GM18519 (cell line): Measurements from ENCODE around the gene AUTS2.

Experiments
- ATAC-seq: cut with Tn5 transposase; IDR thresholded peaks from one replicate; pipeline ENCODE4 v1.9.1; 2021; ENCODE audit warnings: mild to moderate bottlenecking, moderate library complexity; ENCODE audit not compliant: unreplicated experiment, low FRiP score

Gene AUTS2

DNA sequence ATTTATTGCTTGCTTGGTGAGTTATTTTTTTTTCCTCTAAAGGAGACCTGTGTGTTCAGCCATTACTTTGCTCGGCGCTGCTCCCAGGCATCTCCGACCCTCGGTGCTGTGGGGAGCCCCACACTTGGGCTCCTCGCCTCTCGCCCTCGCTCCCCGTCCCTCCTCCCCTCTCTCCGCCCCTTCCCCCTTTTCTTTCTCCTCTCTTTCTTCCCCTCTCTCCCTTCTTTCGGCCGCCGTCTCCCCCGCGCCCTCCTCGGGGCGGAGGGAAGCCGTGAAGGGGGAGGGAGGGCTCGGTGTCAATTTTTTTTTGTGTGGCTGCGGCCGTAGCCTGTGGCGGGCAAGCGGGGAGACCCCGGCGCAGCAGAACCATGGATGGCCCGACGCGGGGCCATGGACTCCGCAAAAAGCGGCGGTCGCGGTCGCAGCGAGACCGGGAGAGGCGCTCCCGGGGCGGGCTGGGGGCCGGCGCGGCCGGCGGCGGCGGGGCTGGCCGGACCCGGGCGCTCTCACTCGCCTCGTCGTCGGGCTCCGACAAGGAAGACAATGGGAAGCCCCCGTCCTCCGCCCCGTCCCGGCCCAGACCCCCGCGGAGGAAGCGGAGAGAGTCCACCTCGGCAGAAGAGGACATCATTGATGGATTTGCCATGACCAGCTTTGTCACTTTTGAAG lies 1.1 kb downstream of the AUTS2 start:
- ATAC-seq, result no peak

- ATAC-seq, result no peak
Observed at GRCh38 chr7:69599955-69600709, 1.9 kb downstream of the AUTS2 start.

DNA sequence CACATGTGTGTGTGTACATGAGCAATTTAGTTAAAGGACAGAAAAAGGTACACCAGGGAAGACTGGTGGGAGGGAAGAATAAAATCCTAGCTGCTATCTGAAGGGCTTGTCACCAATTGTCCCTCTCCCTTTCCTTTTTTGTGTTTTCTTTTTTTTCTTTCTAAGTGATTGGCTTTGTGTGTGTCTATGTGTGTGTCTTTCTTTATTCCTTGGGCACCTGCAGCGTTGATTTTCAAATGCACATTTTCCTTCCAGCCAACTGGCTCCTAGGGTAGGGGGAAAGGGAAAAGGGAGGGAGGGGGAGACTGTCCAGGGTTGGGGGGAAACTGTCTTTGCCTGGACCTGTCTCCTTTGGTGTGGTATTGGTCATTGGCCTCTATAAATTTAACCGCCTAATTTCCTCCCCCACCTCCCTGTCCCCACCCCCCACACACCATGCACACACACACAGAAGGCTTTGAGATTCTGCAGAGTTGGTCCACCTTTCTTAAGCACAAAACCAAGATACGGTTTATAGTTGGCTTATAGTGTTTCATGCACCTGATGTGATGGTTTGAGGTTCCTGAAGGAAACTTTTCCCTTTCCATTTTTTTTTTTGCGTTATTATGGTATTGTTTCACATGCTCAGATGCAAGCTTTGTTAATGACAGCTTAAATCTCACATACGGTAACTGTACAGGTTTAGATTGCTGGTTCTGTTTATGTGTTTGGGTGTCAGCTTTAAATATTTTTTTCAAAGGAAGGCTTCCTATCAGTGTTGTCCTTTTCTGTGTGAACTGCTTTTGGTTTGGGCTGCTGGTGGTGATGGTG lies 2.6 kb downstream of the AUTS2 start:
- ATAC-seq, result no peak

DNA sequence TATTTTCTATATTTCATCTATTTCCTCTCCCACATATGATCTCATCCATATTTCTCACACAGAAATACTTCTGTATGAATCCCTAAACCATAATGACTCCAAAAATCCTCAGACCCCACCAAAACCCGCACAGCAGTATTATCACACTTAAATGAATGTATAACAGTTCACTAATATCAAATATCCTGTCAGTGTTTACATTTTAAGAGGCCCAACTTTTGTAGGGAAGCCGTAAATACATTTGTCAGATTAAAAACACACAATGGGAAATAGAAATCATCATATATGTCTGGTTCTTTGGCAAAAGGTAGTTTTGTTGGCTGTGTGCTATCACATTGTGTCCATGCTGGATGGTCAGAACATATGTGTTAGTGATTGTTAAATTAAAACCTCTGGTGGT lies 4.2 kb downstream of the AUTS2 start:
- no peak for ATAC-seq

- ATAC-seq, result no peak
Observed at GRCh38 chr7:69603351-69603750, 5.1 kb downstream of the AUTS2 start.

DNA sequence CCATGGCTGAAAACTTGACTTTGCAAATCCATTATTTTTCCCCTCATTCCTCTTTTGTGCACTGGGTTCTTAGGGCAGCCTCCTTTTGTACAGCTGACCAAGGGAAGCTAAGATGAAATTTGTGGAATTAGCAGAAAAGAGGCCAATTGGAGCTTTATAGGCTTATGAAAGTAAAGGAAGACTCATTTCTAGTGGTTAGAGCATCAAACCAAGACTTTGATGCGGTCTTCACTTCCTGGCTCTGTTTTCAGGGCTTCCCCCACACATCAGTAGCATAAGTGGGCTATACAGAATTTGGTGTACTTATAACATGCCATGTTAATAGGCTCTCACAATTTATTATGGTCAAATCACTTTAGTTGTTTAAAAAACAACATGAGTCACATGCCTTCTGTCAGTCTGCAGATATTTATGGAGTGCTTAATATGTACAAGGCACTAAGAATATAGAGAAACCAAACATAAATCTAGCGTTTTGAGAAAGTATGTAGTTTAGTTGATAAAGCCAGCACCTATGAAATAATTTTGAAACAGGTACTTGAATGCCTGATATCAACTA lies 5.7 kb downstream of the AUTS2 start:
- ATAC-seq, result peak; percentile 75

- ATAC-seq, result no peak
Observed at GRCh38 chr7:69605070-69605469, 6.8 kb downstream of the AUTS2 start.

GRCh38 chr7:69605546-69605945 lies 7.3 kb downstream of the AUTS2 start:
- ATAC-seq, result no peak

- ATAC-seq, result no peak
Observed at GRCh38 chr7:69608049-69608448, 9.8 kb downstream of the AUTS2 start.

DNA sequence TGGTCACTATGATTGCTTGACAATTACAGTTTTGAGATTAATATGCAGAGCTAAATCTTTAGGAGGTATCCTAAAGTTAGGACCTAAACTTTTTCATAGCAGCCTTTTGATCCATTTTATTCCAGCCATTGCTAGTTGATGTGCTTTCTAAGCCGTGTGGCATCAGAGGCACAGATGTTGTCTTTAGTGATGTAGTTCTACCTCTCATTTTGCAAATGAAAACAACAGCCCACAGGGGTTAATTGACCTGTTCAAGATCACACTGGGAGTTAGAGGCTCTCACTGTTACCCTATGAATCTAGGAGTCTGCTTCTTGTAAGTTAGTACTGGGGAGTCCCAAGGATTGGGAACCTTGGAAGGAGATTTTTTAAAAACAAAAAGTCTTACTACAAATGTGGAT lies 10.6 kb downstream of the AUTS2 start:
- no peak for ATAC-seq

DNA sequence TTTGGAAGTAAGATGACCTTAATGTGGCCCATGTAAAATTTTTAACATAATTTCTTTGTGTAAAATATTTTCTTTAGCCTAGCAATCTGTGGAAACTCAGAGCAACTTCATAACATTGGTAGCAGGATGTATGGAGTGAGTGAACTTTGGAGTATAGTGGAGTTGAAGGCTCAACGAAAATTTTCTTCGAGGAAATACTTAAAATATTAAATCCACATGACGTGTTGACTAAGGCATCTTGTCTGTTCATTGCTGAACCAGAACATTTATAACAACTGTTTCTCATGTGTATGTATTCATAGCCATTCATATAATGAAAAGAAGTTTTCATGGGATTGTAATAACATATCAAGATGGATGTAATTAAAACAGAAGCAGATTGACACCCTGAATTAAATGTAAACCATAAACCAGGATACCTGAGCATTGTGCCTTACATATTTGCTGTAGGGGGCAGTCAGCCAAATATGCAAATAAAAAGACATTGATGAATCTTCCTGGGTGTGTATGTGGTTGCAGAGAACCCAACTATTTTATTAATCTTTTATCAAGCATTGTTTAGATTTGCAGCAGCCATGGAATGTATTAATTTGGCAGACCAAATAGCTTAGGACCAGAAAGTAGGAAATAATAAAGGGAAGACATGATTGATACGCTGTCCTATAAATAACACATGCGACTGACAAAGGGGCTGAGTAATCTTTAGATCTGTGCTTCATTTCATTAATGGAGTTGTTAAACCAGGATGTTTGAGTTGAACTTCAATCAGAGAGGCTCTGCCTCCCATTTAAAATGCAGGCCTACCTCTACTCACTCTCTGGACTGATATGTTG lies 11.5 kb downstream of the AUTS2 start:
- ATAC-seq, result no peak

DNA sequence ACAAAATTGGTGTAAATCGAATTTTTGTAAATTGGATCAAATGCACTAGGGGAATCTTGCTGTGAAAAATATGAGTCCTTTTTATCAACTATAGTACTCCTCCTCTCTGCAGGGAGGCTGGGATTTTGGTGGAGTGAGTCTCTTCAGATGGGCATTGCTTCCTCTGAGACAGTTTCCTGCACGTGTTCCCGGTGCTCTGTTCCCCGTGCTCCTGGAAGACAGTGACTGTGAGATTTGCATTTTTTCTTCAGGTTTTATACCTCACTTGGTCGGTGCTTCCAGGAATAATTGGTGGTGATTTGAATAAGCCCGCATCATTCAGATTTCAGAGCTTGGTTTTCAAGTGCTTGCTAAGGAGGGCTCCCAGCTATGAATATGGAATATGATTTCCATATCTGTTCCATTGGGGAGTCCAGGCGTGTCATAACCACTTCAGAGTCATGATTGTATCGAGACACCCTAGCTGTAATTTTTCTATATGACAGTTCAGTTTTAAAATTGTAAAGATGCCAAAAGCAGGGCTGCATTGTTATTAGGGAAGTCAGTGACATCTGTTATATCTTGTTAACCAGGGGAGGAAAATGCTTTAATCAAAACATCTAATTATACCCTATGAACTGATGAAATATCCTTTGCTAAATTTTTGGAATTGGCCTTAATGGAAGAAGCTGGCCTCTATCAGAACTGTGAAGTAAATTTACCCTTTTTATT lies 12.3 kb downstream of the AUTS2 start:
- ATAC-seq, result no peak

GRCh38 chr7:69612981-69613380 lies 14.7 kb downstream of the AUTS2 start:
- ATAC-seq, result no peak

GRCh38 chr7:69613846-69614245 lies 15.6 kb downstream of the AUTS2 start:
- no peak for ATAC-seq

GRCh38 chr7:69615685-69616084 lies 17.4 kb downstream of the AUTS2 start:
- ATAC-seq, result no peak

DNA sequence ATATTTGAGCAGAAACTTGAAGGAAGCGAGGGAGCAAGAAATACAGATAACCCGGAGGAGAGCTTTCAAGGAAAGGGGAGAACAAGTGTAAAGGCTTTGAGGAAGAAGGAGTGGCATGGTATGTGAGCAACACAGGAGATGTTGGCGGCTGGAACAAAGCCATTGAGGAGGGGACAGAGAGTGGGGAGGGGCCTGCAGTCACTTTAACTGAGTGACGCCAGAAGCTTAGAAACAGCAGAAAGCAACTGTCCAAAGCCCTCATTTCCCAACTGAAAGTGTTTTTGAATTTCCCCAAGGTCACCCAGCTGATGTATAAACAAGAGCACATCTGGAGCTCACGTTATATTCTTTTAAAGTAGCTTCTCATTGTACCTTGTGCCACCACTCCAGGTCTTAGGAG lies 19.1 kb downstream of the AUTS2 start:
- no peak for ATAC-seq

GRCh38 chr7:69619054-69619453 lies 20.8 kb downstream of the AUTS2 start:
- no peak for ATAC-seq

GRCh38 chr7:69619635-69620034 lies 21.4 kb downstream of the AUTS2 start:
- no peak for ATAC-seq

DNA sequence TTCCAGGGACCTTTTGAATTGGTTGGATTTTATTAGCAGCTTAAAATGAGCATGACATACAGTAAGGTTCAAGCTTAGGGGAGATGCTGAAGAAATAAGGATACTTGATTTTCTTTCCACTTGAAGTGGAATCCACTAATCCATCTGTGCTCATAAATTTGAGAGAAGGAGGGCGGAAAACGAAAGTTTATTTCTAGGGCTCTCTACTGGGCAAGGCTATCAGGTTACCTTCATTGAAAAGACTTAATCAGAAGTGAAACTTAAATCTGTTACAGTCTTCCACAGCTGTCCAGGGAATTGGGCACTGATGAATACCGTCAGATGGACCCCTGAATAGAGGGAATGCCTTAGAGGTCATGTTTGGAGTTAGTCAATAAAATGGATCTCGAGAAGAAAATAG lies 21.8 kb downstream of the AUTS2 start:
- ATAC-seq, result no peak

GRCh38 chr7:69620650-69621049 lies 22.4 kb downstream of the AUTS2 start:
- no peak for ATAC-seq
